ENCODE results near the gene ASXL2.

- no peak for TF ChIP-seq MTA1 (CRISPR knock-in tag; IDR thresholded peaks at IDR 0.05; ENCODE audit: borderline replicate concordance)
- no peak for TF ChIP-seq ZSCAN31 (CRISPR knock-in tag; IDR thresholded peaks at IDR 0.05; ENCODE audit: low read depth)
- no peak for TF ChIP-seq CTCF (CRISPR knock-in tag; IDR thresholded peaks at IDR 0.05)
- TF ChIP-seq RFX5 (IDR thresholded peaks at IDR 0.05; ENCODE audit: low read depth, low read length), result no peak
- TF ChIP-seq KDM3A (CRISPR knock-in tag; IDR thresholded peaks at IDR 0.05; ENCODE audit: low read depth), result no peak
- TF ChIP-seq ARID3A (IDR thresholded peaks at IDR 0.05; ENCODE audit: low read depth, low read length), result no peak; the same call in 1 of the 2 replicates
- TF ChIP-seq TERF1 (CRISPR knock-in tag; IDR thresholded peaks at IDR 0.05), result no peak
- no peak for TF ChIP-seq ZNF501 (CRISPR knock-in tag; IDR thresholded peaks at IDR 0.05)
- TF ChIP-seq PRDM10 (CRISPR knock-in tag; IDR thresholded peaks at IDR 0.05; ENCODE audit: low read depth), result no peak
- no peak for TF ChIP-seq POLR2AphosphoS5 (IDR thresholded peaks at IDR 0.05; ENCODE audit: low read depth, low read length)
- TF ChIP-seq HDAC6 (IDR thresholded peaks at IDR 0.05; ENCODE audit: low read depth, low read length), result no peak
These were observed 48.5 kb downstream of the ASXL2 start for GRCh38 chr2:25829828-25830227.
